ENCODE measurements around the gene BZW1.
A peak's percentile ranks its signal among the peaks of the same experiment; 100 is the strongest.

Gene BZW1

GRCh38 chr2:200811333-200812121 lies at the start of gene BZW1:
TSS of gene BZW1 (plus strand) at chr2:200811910. CDS start at chr2:200813218, 1,308 bp downstream.
- peak; percentile 90 to 93 for DNase-seq

GRCh38 chr2:200762127-200762526 lies 49.6 kb upstream of the BZW1 start:
- DNase-seq, result no peak

GRCh38 chr2:200763422-200763821 lies 48.3 kb upstream of the BZW1 start:
- DNase-seq, result no peak

- no peak for DNase-seq
These were observed 46.4 kb upstream of the BZW1 start for GRCh38 chr2:200765139-200765951.

- no peak for DNase-seq
These were observed 45.6 kb upstream of the BZW1 start for GRCh38 chr2:200765995-200766660.

- no peak for DNase-seq
These were observed 44.4 kb upstream of the BZW1 start for GRCh38 chr2:200767111-200767885.

GRCh38 chr2:200770847-200771246 lies 40.9 kb upstream of the BZW1 start:
- no peak for DNase-seq

- no peak for DNase-seq
These were observed 39.1 kb upstream of the BZW1 start for GRCh38 chr2:200772620-200773019.

GRCh38 chr2:200773083-200773482 lies 38.6 kb upstream of the BZW1 start:
- no peak for DNase-seq

GRCh38 chr2:200774920-200775319 lies 36.8 kb upstream of the BZW1 start:
- DNase-seq, result no peak

- no peak for DNase-seq
These were observed 34.4 kb upstream of the BZW1 start for GRCh38 chr2:200777275-200777674.

- DNase-seq, result no peak
These were observed 33.7 kb upstream of the BZW1 start for GRCh38 chr2:200778038-200778437.

GRCh38 chr2:200779214-200779613 lies 32.5 kb upstream of the BZW1 start:
- no peak for DNase-seq

- no peak for DNase-seq
These were observed 30.1 kb upstream of the BZW1 start for GRCh38 chr2:200781616-200782015.

- no peak for DNase-seq
These were observed 29.5 kb upstream of the BZW1 start for GRCh38 chr2:200782251-200782650.

GRCh38 chr2:200784215-200784614 lies 27.5 kb upstream of the BZW1 start:
- no peak for DNase-seq

- peak in 1 of 2 experiments; percentile 13 for DNase-seq
These were observed 25.3 kb upstream of the BZW1 start for GRCh38 chr2:200786423-200786822.

- DNase-seq, result no peak
These were observed 24.9 kb upstream of the BZW1 start for GRCh38 chr2:200786826-200787225.

- no peak for DNase-seq
These were observed 24.2 kb upstream of the BZW1 start for GRCh38 chr2:200787351-200788120.

GRCh38 chr2:200788121-200788718 lies 23.5 kb upstream of the BZW1 start:
- no peak for DNase-seq

GRCh38 chr2:200790185-200790584 lies 21.5 kb upstream of the BZW1 start:
- DNase-seq, result no peak

- DNase-seq, result no peak
These were observed 19.8 kb upstream of the BZW1 start for GRCh38 chr2:200791905-200792304.
